NAMALWA (cell line): ENCODE measurements around the gene PITX2.

Experiments
- DNase-seq: peaks from one replicate; pipeline ENCODE4 v3.0.0-alpha.2; 2015; ENCODE audit warnings: low spot score

The PITX2 gene

GRCh38 chr4:110623718-110624397 lies 981 bp upstream of the PITX2 start:
- no peak for DNase-seq

GRCh38 chr4:110621839-110622751 lies 782 bp downstream of the PITX2 start:
- DNase-seq = no peak

GRCh38 chr4:110621328-110621812 lies 1.5 kb downstream of the PITX2 start:
- no peak for DNase-seq

GRCh38 chr4:110620691-110621327 lies 2.1 kb downstream of the PITX2 start:
- DNase-seq = no peak

- DNase-seq = no peak
Observed at GRCh38 chr4:110620322-110620690, 2.6 kb downstream of the PITX2 start.

- DNase-seq = no peak
Observed at GRCh38 chr4:110619463-110620247, 3.2 kb downstream of the PITX2 start.

GRCh38 chr4:110618581-110619462 lies 4.1 kb downstream of the PITX2 start:
- DNase-seq = no peak

- DNase-seq = no peak
Observed at GRCh38 chr4:110617646-110618580, 5.0 kb downstream of the PITX2 start.

GRCh38 chr4:110617075-110617640 lies 5.7 kb downstream of the PITX2 start:
- DNase-seq = no peak

- DNase-seq = no peak
Observed at GRCh38 chr4:110616238-110617074, 6.4 kb downstream of the PITX2 start.

- no peak for DNase-seq
Observed at GRCh38 chr4:110615353-110616237, 7.3 kb downstream of the PITX2 start.

- no peak for DNase-seq
Observed at GRCh38 chr4:110614976-110615352, 7.9 kb downstream of the PITX2 start.

GRCh38 chr4:110614173-110614963 lies 8.5 kb downstream of the PITX2 start:
- DNase-seq = no peak

GRCh38 chr4:110613745-110614144 lies 9.1 kb downstream of the PITX2 start:
- DNase-seq = no peak

GRCh38 chr4:110612631-110613269 lies 10.1 kb downstream of the PITX2 start:
- DNase-seq = no peak

GRCh38 chr4:110611968-110612447 lies 10.9 kb downstream of the PITX2 start:
- no peak for DNase-seq
